GM19438 (cell line): ENCODE results near the gene FSTL1.
"Not testable (repeated sequence)": the region's sequence is repeated elsewhere in the genome, so short reads cannot be mapped to it uniquely, and the experiment has no call there.

ENCODE experiments used
- ATAC-seq: cut with Tn5 transposase; IDR thresholded peaks from one replicate; pipeline ENCODE4 v1.9.1; 2021; ENCODE audit warnings: low read depth; ENCODE audit not compliant: unreplicated experiment

The FSTL1 gene

DNA sequence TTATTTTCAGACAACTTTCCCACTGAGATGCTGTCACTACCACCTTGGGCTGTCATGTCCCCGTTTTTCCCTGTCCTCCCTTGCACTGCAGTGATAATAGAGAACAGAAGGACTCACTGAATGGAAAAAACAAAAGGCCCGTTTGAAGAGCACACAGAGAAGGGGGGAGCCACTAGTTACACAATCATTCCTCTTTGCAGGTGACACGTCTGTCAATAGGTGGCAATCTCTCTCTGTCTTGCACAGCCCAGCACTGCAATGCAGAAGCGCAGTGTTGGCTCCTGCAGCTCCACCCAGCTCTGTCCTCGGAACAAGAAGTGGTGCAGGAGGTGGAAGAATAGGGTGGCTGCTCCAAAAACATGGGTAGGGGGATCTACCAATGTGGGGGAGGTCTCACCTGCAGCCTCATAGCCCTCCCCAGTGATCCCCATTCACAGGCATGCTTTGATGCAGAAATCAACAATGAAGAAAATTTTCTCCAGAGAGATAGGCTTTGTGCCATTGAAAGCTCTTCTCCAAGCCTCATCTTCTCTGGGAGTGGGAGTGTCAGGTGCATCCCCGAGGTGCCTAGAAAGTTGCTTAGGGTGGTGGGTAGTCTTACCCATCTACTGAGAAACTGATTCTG, 31.8 kb downstream of the FSTL1 start:
- peak; percentile 45 for ATAC-seq

DNA sequence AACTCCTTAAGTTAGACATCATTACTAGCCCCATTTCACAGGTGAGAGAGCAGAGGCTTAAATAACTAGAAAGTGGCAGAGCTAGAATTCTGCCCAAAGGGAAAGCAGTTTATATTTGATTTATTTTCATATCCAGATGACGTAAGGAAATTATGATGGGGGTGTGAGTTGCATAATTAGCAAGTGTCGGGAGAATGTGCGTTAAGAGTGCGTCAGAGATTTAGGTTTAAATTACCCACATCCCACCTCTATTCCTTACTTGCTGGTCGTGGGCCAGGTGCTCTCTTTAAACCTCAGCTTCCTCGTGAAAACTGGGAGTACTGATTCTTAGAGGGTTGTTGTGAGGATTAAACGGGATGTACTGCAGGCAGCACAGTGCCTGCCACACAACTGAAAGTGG, 32.3 kb downstream of the FSTL1 start:
- no peak for ATAC-seq

DNA sequence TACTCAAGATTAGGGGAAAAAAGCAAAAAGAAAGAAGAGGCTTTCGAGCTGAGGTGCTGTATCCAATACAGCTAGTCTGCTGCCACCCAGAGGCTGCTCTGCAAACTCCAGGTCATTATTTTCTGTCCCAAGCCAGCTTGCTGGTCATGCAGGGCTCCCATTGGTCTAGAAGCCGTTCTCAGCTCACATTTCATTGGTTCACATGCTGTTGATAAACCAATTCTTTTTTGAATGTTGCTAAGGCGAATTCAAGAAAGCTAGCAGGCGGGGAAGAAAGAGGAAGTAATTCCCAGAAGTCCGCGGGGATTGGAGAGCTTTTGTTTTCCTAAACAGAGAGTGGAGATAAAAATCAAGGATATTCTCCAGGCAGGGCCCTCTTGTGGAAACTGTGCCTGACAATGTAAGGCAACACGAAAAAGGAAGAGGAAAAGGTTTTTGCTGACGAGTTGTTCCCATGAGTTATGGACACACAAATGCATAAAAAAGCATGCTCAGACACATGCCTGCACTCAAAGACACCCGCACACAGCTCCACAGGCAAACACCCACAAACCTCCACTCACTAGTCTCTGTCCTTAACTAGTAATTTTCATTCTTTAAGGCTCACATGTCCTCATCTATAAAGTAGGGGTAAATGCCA, 33.4 kb downstream of the FSTL1 start:
- peak; percentile 99 for ATAC-seq

DNA sequence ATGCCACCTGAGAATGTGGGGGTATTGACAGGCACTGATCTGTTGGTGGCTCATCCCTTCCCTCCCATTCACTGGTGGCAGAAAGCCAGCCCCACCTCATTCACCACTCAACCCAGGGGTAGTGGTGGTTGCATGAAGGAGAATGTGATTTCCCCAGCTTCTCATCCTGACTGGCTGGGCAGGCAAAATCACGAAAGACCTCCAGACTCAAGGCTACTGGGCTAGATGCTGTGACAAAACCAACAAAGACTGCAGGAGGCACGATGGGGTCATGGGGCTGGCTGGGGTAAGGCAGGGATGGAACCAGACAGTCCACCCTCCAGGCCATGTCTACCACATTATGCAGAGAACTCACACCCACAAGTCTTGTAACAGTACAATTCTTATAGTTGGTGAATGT, 33.9 kb downstream of the FSTL1 start:
- peak; percentile 22 for ATAC-seq

GRCh38 chr3:120415756-120416155, 35.0 kb downstream of the FSTL1 start:
- ATAC-seq = no peak

DNA sequence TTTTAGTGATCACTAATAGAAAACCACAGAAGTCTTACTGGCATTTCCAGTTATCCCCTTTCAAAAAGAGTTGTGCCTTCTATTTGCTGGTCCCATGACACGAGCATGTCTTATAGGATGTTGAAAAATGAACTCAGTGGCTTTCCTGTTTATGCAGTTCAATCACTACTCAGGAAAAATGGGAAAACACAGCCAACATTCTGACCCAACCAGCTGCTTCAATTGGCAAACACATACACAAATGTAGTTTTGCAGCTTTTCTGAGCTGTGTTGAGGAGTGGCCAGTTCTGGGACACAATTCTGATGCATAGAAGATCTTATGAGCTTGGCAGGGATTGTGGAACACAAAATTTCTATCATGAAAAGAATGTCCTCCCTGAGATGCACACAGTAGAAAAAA, 40.3 kb downstream of the FSTL1 start:
- no peak for ATAC-seq

DNA sequence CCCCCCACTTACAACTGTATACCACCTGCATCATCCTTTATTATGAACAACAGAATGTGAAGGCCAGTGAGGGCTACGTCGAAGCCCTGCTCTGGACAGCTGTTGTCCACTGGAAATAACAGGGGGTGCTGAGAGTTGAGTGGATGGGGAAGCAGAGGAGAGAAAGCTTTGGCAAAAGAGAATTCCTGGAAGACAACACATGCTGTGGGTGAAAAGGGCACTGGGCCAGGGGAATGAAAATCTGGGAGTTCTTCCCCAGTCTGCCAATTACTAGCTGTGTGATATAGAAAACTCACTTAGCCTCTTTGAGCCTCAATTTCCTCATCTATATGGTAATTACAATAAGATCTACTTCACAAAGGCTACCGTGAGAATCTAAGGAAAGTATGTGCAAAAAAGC, 40.7 kb downstream of the FSTL1 start:
- ATAC-seq = no peak

DNA sequence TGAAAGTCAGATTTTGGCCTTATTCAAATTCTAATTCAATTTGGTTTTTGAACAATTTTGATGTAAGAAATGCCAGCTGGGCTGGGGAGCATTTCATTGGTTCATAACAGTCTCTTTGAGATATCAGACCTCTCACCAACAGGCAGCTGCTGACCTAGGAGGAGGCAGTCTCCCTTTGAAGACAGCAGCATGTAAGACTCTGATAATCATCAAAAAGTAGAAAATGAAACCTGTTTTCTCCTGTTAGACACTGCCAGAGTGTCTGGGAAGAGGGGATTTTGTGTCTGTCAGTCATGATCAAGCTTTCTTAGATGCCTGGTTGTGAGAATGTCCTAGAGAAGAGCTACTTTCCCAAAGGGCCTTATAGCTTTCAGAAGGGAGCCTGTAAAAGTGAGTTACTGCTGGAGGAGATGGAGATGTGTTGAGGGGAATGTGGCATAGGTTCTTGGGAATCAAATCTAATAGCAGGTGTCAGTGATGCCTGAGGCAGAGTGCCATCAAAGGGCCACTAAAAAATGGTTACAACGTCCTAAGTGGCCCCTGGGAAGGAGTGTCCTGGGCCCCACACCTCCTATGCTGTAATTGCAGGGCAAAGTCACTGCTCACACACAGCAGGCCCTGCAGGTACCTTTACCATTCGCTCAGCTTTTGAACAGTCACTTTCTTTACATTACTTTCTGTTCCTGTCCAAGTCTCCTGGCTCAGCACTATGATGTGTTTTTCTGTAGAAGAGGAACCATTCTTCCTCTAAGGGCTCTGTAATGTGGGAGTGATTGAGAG, 43.1 kb downstream of the FSTL1 start:
- ATAC-seq = no peak

- no peak for ATAC-seq
These were observed 45.9 kb downstream of the FSTL1 start for GRCh38 chr3:120404876-120405275.

DNA sequence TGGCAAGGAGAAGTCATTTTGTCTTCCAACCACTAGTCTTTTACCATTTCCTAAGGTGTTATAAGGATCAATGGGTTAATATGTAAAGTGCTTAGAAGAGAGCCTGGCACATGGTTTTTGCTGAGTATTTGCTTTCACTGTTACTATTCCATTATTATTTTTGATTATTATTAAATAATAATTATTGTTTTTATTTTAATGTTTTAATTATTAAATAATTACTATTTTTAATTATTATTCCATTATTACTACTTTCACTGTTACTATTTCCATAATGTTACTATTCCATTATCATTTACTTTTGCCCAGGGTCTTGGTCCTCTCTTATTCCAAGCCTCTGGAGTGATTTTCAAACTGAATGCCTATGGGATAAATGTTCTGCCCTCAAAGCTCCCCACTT, 48.5 kb downstream of the FSTL1 start:
- ATAC-seq = no peak

DNA sequence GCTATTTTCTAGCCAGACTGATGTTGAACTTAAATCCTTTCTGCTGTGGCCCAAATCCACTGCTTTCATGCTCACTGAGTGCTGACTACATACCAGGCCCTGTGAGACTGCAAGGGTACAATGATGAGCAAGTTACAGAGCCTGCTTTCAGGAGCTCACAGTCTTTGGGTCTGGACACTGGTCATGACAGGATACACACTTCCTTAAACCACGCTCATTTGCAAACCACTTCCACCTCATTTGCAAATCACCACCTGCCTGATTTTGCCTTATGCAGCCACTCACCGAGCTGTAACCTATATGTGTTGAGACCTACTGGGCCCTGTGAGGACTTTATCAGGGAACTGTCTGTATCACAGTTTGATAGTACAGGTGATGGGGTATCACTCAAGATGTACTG, 51.4 kb downstream of the FSTL1 start:
- ATAC-seq = peak; percentile 97

DNA sequence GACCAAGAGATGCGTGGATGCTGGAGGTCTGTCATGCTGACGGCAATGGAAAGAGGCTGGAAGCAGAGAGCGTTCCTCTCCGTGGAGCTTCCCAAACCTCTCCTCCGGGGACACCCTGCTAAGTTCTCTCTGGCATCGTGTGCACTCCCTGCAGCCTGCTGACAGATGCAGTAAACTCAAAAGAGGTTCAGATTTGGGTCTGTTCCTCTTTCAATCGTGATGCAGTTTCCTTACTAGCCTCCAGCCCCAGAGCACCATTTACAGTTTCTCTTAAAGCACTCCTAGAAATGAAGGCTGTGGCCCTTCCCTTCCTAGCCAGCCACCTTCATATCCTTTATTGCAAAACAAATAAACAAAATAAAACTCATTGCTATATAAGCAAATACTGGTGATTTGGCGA, 54.3 kb downstream of the FSTL1 start:
- ATAC-seq = no peak

- no peak for ATAC-seq
These were observed 56.4 kb downstream of the FSTL1 start for GRCh38 chr3:120394347-120394746.

DNA sequence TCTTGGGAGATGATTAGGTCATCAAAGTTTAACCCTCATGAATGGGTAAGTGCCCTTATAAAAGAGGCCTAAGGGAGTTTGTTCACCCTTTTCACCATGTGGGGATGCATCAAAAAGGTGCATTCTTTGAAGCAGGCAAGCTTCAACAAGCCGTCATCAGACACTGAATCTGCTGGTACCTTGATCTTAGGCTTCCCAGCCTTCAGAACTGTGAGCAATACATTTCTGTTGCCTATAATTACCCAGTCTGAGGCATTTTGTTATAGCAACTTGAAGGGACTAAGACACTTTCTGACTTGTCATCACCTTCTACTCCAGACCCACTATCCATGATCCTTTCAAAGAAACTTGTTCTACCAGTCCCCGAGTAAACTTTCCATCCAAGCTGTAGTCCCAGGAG, 57.0 kb downstream of the FSTL1 start:
- no peak for ATAC-seq

GRCh38 chr3:120393243-120393642, 57.5 kb downstream of the FSTL1 start:
- ATAC-seq = no peak

DNA sequence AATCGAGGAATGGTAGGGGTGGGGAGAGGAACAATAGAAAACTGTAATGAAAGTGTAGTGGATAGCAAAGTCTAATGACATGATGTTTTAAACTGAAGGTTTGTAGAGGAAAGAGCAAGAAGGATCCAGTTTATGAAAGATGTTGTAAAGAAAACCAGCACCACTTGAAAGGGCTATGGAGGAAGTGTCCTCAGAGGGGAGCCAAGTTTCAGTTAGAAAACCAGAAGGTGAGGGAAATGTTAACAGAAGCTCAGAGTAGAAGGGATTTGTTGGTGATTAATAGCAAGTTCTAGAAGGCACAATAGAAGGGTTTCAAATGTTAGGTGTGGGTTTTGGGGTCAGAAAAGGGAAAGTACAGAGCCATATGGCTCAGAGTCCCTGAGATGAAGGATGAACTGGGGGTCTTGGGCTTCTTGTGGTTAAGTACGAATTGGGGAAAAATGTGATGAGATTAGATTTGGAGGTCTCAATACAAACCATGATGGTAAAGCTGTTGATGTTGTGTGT, 67.8 kb downstream of the FSTL1 start:
- ATAC-seq = no peak

DNA sequence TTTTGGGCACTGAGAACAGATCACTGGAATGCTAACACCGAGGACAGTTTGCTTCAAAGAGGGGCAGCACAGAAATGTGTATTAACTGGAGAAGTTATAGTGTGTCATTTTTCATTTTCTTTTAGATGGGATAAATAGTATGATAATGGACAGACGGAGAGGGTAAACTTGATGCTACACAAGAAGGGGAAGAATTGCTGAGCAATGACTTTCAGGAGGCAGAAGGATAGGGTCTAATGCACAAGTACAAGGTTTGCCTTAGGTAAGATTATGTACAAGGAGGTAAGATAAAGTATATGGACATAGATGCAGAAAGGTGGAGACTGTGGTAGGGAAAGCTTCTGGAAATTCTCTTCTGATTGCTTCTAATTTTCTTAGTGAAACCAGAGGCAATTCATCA, 69.3 kb downstream of the FSTL1 start:
- no peak for ATAC-seq

- not testable (repeated sequence) for ATAC-seq
These were observed 72.8 kb downstream of the FSTL1 start for GRCh38 chr3:120377948-120378347.

GRCh38 chr3:120370463-120370862, 80.3 kb downstream of the FSTL1 start:
- no peak for ATAC-seq

DNA sequence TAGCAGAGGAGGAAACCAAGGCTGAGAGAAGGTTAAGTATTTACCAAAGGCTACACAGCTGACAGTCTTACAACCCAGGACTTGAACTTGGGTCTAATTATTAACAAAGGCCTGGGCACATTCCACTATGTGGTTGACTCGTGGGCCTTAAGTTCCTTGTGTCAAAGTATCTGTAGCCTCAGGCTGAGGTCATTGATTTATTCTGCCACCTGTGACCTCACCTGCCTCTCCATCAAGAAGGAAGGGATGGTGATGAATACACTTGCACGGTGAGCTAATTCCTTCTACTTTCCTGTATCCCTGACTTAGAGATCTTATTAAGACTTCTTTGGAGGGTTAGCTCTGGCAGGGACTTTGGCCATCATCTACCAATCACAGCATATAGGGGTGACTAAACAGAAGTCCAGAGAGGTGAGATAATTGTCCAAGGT, 81.7 kb downstream of the FSTL1 start:
- ATAC-seq = peak; percentile 92

GRCh38 chr3:120368172-120368571, 82.6 kb downstream of the FSTL1 start:
- ATAC-seq = no peak

DNA sequence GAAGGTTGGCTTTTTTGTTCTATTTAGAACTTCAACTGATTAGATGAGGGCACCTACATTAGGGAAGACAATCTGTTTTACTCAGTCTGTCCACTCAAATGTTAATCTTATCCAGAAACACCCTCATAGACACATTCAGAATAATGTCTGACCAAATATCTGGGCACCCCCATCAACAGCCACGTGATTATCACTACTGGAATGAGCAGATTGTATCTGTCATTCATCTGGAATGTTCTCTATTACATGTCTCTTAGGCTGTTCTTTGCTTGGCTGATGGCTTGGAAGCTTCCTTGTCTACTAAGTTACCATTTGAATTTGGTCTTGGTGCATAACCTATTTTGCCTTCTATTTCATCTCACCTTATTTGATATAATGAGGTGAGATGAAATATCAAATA, 86.0 kb downstream of the FSTL1 start:
- ATAC-seq = no peak
